Measurements from ENCODE around the gene KCNJ4.

- TF ChIP-seq CTCF (IDR thresholded peaks at IDR 0.05), result no peak
- TF ChIP-seq HOXB5 (CRISPR knock-in tag; IDR thresholded peaks at IDR 0.05), result no peak
- TF ChIP-seq JUNB (IDR thresholded peaks at IDR 0.05), result no peak
- no peak for TF ChIP-seq RCOR1 (IDR thresholded peaks at IDR 0.05; ENCODE audit: low read depth, low read length)
- no peak for TF ChIP-seq ZNF302 (CRISPR knock-in tag; IDR thresholded peaks at IDR 0.05)
- TF ChIP-seq USF2 (IDR thresholded peaks at IDR 0.05), result no peak
- no peak for TF ChIP-seq REST (IDR thresholded peaks at IDR 0.05)
- TF ChIP-seq POLR2A (IDR thresholded peaks at IDR 0.05; ENCODE audit: low read length), result no peak
- TF ChIP-seq CEBPB (IDR thresholded peaks at IDR 0.05), result no peak
- no peak for TF ChIP-seq MAX (IDR thresholded peaks at IDR 0.05)
- no peak for TF ChIP-seq ESRRA (IDR thresholded peaks at IDR 0.05; ENCODE audit: borderline replicate concordance, low read length)
Measured at GRCh38 chr22:38446018-38446601, 8.9 kb downstream of the KCNJ4 start.

All from A549 (cell line).